RKO (cell line): ENCODE measurements around the gene MYLK2.
A peak's percentile ranks its signal among the peaks of the same experiment; 100 is the strongest.
"Not testable (repeated sequence)": the region's sequence is repeated elsewhere in the genome, so short reads cannot be mapped to it uniquely, and the experiment has no call there.

Source experiments
- DNase-seq: peaks from one replicate; pipeline ENCODE4 v3.0.0-alpha.2; 2016; ENCODE audit warnings: low spot score

Gene MYLK2

GRCh38 chr20:31816221-31816620, 2.9 kb upstream of the MYLK2 start:
- no peak for DNase-seq

- DNase-seq, result no peak
These were observed 1.7 kb upstream of the MYLK2 start for GRCh38 chr20:31817461-31817860.

GRCh38 chr20:31818376-31818908, 714 bp upstream of the MYLK2 start:
- DNase-seq, result no peak

- DNase-seq, result no peak
These were observed 1.1 kb downstream of the MYLK2 start for GRCh38 chr20:31820228-31820627.

GRCh38 chr20:31821427-31821826, 2.3 kb downstream of the MYLK2 start:
- DNase-seq, result no peak

GRCh38 chr20:31822421-31823330, 3.5 kb downstream of the MYLK2 start:
- DNase-seq, result peak; percentile 76

- no peak for DNase-seq
These were observed 4.4 kb downstream of the MYLK2 start for GRCh38 chr20:31823360-31824124.

- no peak for DNase-seq
These were observed 4.9 kb downstream of the MYLK2 start for GRCh38 chr20:31824125-31824485.

- DNase-seq, result no peak
These were observed 5.6 kb downstream of the MYLK2 start for GRCh38 chr20:31824554-31825313.

- no peak for DNase-seq
These were observed 6.9 kb downstream of the MYLK2 start for GRCh38 chr20:31826074-31826473.

GRCh38 chr20:31827059-31827458, 7.9 kb downstream of the MYLK2 start:
- no peak for DNase-seq

GRCh38 chr20:31828016-31828415, 8.9 kb downstream of the MYLK2 start:
- DNase-seq, result not testable (repeated sequence)

- no peak for DNase-seq
These were observed 10.6 kb downstream of the MYLK2 start for GRCh38 chr20:31829731-31830130.

GRCh38 chr20:31830406-31830981, 11.3 kb downstream of the MYLK2 start:
- DNase-seq, result no peak

GRCh38 chr20:31831211-31831610, 12.1 kb downstream of the MYLK2 start:
- no peak for DNase-seq

GRCh38 chr20:31831771-31832306, 12.7 kb downstream of the MYLK2 start:
- no peak for DNase-seq

GRCh38 chr20:31833130-31833930, 14.2 kb downstream of the MYLK2 start:
- DNase-seq, result peak; percentile 51

- DNase-seq, result no peak
These were observed 14.9 kb downstream of the MYLK2 start for GRCh38 chr20:31833931-31834521.

- no peak for DNase-seq
These were observed 16.4 kb downstream of the MYLK2 start for GRCh38 chr20:31835554-31835953.
